GM13977 (cell line): ENCODE measurements around the gene KDM4B.

Experiments
- DNase-seq: peaks from one replicate; pipeline ENCODE4 v3.0.0; 2012; ENCODE audit warnings: low spot score
- in situ Hi-C: fragments of 300-500 bp; cut with MboI; formaldehyde crosslinking; loops from one replicate; pipeline ENCODE4 v1.12.0; 2022; ENCODE audit warnings: low sequenced_read_pairs, low pct_unique_long_range_greater_than_20kb, mixed read lengths, inconsistent platforms; ENCODE audit not compliant: unreplicated experiment
- TF ChIP-seq, protein P1 (sequence below): IDR thresholded peaks from 2 replicates; pipeline ENCODE4 v1.5.1; 2012; ENCODE audit warnings: mild to moderate bottlenecking, control low read depth; ENCODE audit not compliant: insufficient read depth; ENCODE audit errors: extremely low read depth, missing control alignments

Gene KDM4B

DNA sequence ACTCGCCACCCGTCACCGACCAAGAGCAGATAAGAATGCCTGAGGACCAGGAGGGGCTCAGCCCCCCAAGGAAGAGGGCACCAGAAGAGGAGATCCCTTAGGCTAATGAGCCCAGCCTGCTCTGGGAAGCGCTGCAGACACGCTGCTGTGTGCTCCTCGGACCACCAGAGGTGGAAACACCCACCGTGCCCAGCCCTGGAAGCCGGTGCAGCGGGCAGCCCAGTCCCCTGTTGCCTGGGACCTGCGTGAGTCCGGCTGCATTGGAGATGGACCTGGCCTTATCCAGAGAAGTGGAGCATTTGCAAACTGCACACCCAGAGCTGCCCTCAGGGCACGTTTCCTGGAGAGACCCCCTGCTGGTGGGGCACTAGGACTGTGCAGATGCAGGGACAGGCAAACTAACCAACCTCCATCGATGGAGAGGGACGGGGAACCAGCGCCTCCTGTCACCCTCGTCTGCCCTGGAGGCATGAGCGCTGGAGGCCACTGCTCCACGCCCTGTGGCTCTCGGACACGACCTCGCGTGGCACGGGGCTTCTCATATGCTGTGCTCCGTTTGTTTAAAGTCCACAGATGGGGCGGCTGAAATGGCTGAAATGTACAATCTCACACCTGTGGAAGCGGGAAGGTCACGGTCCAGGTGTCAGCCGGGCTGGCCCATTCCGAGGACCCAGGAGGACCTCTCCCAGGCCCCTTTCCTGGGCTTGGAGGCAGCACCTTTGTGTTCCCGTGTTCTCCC is 153.9 kb downstream of the KDM4B start:
- TF ChIP-seq, protein P1, sequence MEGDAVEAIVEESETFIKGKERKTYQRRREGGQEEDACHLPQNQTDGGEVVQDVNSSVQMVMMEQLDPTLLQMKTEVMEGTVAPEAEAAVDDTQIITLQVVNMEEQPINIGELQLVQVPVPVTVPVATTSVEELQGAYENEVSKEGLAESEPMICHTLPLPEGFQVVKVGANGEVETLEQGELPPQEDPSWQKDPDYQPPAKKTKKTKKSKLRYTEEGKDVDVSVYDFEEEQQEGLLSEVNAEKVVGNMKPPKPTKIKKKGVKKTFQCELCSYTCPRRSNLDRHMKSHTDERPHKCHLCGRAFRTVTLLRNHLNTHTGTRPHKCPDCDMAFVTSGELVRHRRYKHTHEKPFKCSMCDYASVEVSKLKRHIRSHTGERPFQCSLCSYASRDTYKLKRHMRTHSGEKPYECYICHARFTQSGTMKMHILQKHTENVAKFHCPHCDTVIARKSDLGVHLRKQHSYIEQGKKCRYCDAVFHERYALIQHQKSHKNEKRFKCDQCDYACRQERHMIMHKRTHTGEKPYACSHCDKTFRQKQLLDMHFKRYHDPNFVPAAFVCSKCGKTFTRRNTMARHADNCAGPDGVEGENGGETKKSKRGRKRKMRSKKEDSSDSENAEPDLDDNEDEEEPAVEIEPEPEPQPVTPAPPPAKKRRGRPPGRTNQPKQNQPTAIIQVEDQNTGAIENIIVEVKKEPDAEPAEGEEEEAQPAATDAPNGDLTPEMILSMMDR: no peak
- in situ Hi-C loops: no loop called here
- no peak for DNase-seq

DNA sequence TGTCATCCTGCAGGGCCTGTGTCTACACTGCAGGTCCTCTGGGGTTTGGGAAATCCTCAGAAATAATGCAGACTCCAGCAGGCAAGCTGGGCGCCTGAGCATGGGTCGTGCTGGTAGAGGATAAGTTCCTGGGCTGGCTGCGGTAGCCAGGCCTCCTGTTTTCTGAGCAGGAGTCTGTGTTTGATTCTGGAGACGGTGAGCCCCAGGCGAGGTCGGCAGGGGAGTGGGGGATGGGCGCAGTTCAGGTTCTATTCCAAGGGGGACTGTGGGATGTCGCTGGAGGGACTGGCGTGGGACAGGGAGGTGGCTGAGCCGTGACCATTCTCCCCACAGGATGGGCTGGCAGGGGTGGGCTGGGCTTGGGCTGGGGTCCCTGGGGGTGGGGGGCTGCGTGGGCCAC is 154.7 kb downstream of the KDM4B start:
- TF ChIP-seq, protein P1: no peak
- DNase-seq: no peak
- in situ Hi-C loops: no loop called here

DNA sequence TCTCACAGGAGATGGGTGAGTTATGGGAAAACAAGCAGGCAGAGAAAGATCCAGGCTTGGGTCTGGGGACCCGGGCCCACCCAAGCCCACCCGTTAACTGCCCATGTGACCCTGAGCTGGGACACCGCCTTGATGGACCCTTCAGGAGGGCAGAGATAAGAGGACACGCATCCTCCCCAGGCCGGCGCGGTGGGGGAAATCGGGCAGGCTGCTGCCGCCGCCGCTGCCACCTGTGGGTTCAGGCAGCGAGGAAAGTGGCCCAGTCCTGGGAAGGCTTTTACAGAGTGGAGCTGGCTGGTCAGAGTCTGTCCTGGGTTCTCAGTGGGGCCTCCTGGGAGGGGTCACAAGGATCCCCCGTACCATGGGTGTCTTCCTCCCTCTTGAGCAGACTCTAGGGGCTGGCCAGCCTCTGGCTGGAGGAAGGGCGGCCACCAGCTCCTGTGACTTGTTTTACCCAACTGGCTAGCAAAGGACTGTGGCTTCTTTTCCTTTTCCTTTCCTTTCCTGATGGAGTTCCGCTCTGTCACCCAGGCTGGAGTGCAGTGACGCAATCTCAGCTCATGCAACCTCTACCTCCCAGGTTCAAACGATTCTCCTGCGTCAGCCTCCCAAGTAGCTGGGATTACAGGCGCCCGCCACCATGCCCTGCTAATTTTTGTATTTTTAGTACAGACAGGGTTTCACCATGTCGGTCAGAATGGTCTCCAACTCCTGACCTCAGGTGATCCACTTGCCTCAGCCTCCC is 155.4 kb downstream of the KDM4B start:
- DNase-seq: no peak
- in situ Hi-C loops: no loop called here
- TF ChIP-seq, protein P1: no peak

DNA sequence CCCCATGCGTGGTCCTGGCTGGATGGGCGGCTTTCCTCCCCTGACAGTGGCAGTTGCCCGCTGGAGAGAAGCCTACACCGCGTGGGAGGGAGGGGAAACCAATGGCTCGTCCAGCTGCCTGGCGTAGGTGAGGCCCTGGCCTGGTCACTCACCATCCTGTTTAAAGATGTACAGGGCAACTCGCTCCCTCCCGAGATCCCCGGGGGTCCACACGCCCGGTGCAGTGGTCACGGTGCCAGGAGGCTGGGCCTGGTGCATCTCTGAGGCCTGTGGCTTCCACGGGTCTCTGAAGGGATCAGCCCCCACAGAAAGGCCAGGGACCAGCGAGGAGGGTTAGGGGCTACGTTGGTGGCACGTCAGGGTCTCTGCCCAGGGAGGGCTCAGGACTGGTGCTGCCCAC is 156.5 kb downstream of the KDM4B start:
- DNase-seq: no peak
- TF ChIP-seq, protein P1: no peak
- in situ Hi-C loops: no loop called here

DNA sequence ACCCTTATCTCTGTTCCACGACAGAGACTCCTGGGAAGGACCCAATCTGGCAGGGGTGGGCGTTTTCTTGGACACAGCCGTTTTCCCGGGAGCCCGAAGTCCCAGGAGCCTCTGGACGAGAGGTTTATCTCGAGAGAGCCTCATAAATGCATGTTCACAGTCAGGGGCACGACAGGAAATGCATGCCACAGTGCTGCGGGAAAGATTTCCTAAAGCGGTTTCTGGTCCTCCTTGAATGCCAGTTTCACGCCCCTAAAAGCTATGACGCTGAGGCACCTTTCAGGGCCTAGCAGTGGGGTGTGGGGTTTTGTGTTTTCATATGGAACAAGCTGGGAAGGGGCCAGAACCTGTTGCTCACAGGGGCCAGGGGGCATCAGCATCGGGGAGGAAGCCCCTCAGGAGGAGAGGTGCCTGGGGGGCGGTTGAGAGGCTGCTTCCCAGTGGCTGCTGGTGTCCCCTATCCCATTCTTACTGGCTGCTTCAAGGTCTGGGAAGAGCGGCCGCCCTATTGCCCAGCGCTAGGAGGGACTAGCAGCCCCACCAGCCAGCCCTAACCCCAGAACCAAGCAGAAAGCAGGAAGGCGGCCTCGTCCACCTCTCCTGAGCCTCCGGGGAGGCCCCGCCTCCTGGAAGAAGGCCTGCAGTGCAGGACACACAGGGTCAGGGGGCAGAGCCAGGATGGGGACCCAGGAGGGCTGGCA is 157.0 kb downstream of the KDM4B start:
- in situ Hi-C loops: no loop called here
- no peak for DNase-seq
- TF ChIP-seq, protein P1: no peak

DNA sequence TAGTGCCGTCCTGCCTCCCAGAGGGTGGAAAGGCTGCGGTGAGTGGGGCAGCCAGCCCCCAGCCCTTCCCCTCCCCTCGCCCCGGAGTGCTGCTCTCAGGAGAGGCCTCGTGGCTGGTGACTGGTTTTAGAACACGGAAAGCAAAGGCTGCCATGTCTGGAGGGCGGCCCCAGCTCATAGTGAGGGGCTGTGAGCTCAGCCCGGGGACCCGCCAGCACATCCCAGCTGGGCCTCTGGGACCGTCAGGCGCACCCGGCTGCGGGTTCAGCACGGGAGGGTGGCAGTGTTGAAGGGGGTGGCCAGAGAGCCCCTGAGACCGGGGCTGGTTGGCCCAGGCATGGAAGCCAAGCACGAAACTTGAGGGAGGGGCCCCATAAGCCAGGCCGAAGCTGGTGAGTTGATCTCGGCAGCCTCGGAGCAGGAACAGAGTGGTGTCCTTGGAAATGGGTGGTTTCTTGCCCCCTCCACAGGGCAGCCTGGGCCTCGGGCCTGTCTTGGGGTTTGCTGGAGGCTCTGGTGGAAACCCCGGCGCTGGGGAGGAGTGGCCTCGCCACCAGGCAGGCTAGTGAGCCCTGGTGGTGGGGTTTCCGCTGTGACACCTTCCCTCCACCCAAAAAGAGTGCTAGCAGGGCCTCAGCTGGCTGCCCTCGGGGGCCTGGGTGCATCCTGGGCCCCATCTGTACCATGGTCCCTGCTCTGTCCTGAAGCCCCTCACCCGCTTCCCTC is 157.7 kb downstream of the KDM4B start:
- in situ Hi-C loops: no loop called here
- TF ChIP-seq, protein P1: no peak
- peak; percentile 85 for DNase-seq
